H9 (cell line): ENCODE results near the gene BPIFB3. TPM values are rescaled to one million over a fixed set of nuclear protein-coding genes. Genes with fewer than 3 reads are reported as not detected.

Experiments used
- DNase-seq: peaks from one replicate; pipeline ENCODE4 v3.0.0-alpha.2; 2017
- H2AFZ ChIP-seq: one replicate; pipeline ENCODE4 v1.6.1; 2013; ENCODE audit warnings: mild to moderate bottlenecking, low read length, control low read depth, moderate library complexity
- H2AK5ac ChIP-seq: 2 replicates; pipeline ENCODE4 v1.6.1; 2013; ENCODE audit warnings: low read length, control low read depth, mixed read lengths; ENCODE audit not compliant: insufficient read length
- H2BK120ac ChIP-seq: one replicate; pipeline ENCODE4 v1.6.1; 2013; ENCODE audit warnings: low read depth, mild to moderate bottlenecking, low read length, control low read depth, inconsistent platforms; ENCODE audit not compliant: poor library complexity, severe bottlenecking
- H2BK12ac ChIP-seq: 2 replicates; pipeline ENCODE4 v1.6.1; 2013; ENCODE audit warnings: low read length, control low read depth, mixed read lengths, low read depth; ENCODE audit not compliant: insufficient read length
- H2BK15ac ChIP-seq: 2 replicates; pipeline ENCODE4 v1.6.1; 2013; ENCODE audit warnings: low read depth, low read length, control low read depth
- H2BK20ac ChIP-seq: one replicate; pipeline ENCODE4 v1.6.1; 2013; ENCODE audit warnings: low read depth, mild to moderate bottlenecking, low read length, control low read depth, inconsistent platforms; ENCODE audit not compliant: poor library complexity, severe bottlenecking
- H2BK5ac ChIP-seq: 2 replicates; pipeline ENCODE4 v1.6.1; 2013; ENCODE audit warnings: low read length, control low read depth, mixed read lengths; ENCODE audit not compliant: insufficient read length
- H3K14ac ChIP-seq: 2 replicates; pipeline ENCODE4 v1.6.1; 2013; ENCODE audit warnings: low read length, control low read depth; ENCODE audit not compliant: insufficient read depth
- H3K18ac ChIP-seq: 2 replicates; pipeline ENCODE4 v1.6.1; 2013; ENCODE audit warnings: low read depth, mild to moderate bottlenecking, mixed read lengths, low read length, control low read depth; ENCODE audit not compliant: insufficient read length
- H3K23ac ChIP-seq: 2 replicates; pipeline ENCODE4 v1.6.1; 2013; ENCODE audit warnings: low read length, control low read depth, mixed read lengths, low read depth; ENCODE audit not compliant: insufficient read length
- H3K23me2 ChIP-seq: 2 replicates; pipeline ENCODE4 v1.6.1; 2013; ENCODE audit warnings: low read depth, mild to moderate bottlenecking, mixed read lengths, low read length, control low read depth; ENCODE audit not compliant: insufficient read length, poor library complexity, severe bottlenecking
- H3K27ac ChIP-seq: 2 replicates; pipeline ENCODE4 v1.5.1; 2013; ENCODE audit warnings: low read length, control low read depth, mixed read lengths, low read depth; ENCODE audit not compliant: insufficient read length
- H3K27me3 ChIP-seq: 2 replicates; pipeline ENCODE4 v1.6.1; 2013; ENCODE audit warnings: low read length, control low read depth, inconsistent platforms; ENCODE audit not compliant: insufficient read depth
- H3K4ac ChIP-seq: 2 replicates; pipeline ENCODE4 v1.6.1; 2013; ENCODE audit warnings: low read depth, mild to moderate bottlenecking, control low read depth, inconsistent platforms, low read length, moderate library complexity
- H3K4me1 ChIP-seq: 2 replicates; pipeline ENCODE4 v1.6.1; 2013; ENCODE audit warnings: low read length, control low read depth, inconsistent platforms; ENCODE audit not compliant: insufficient read depth
- H3K4me2 ChIP-seq: 2 replicates; pipeline ENCODE4 v1.6.1; 2013; ENCODE audit warnings: low read length, control low read depth, mixed read lengths; ENCODE audit not compliant: insufficient read length, insufficient read depth
- H3K56ac ChIP-seq: 2 replicates; pipeline ENCODE4 v1.6.1; 2013; ENCODE audit warnings: low read depth, mild to moderate bottlenecking, mixed read lengths, low read length, control low read depth; ENCODE audit not compliant: insufficient read length
- H3K79me1 ChIP-seq: 2 replicates; pipeline ENCODE4 v1.6.1; 2013; ENCODE audit warnings: low read depth, mild to moderate bottlenecking, moderate library complexity, low read length, control low read depth, inconsistent platforms; ENCODE audit not compliant: insufficient read depth, poor library complexity, severe bottlenecking
- H3K79me2 ChIP-seq: 2 replicates; pipeline ENCODE4 v1.6.1; 2013; ENCODE audit warnings: low read length, control low read depth, inconsistent platforms; ENCODE audit not compliant: insufficient read depth
- H3K9ac ChIP-seq: 2 replicates; pipeline ENCODE4 v1.6.1; 2013; ENCODE audit warnings: low read length, control low read depth, mixed read lengths; ENCODE audit not compliant: insufficient read length; ENCODE audit errors: extremely low read depth
- H3K9me3 ChIP-seq: one replicate; pipeline ENCODE4 v1.6.1; 2013; ENCODE audit warnings: low read depth, low read length, inconsistent platforms; ENCODE audit not compliant: control insufficient read depth
- H3T11ph ChIP-seq: one replicate; pipeline ENCODE4 v1.6.1; 2013; ENCODE audit warnings: mild to moderate bottlenecking, low read length, control low read depth, inconsistent platforms
- H4K20me1 ChIP-seq: one replicate; pipeline ENCODE4 v1.6.1; 2013; ENCODE audit not compliant: control insufficient read depth, insufficient read length, insufficient read depth
- H4K5ac ChIP-seq: 2 replicates; pipeline ENCODE4 v1.6.1; 2013; ENCODE audit warnings: low read depth, mild to moderate bottlenecking, mixed read lengths, low read length, control low read depth; ENCODE audit not compliant: insufficient read length
- H4K8ac ChIP-seq: replicated peaks from 2 replicates; pipeline ENCODE4 v1.6.1; 2013; ENCODE audit warnings: low read length, control low read depth, mixed read lengths, low read depth; ENCODE audit not compliant: insufficient read length
- H4K91ac ChIP-seq: 2 replicates; pipeline ENCODE4 v1.6.1; 2013; ENCODE audit warnings: low read depth, mild to moderate bottlenecking, moderate library complexity, mixed read lengths, low read length, control low read depth; ENCODE audit not compliant: insufficient read length
- H3K27ac Mint-ChIP-seq, 3 experiments: 2 replicates in 2 of 3; 3 replicates in 1 of 3; pipeline ENCODE4 v1.8.0; 2020 to 2021; ENCODE audit warnings: mixed read lengths in 3 of 3, mild to moderate bottlenecking in 1 of 3, moderate library complexity in 1 of 3
- H3K27me3 Mint-ChIP-seq: 2 replicates; pipeline ENCODE4 v1.8.0; 2021; ENCODE audit warnings: low read depth, mild to moderate bottlenecking, moderate library complexity, mixed read lengths
- H3K36me3 Mint-ChIP-seq, 3 experiments: 2 replicates in 2 of 3; 3 replicates in 1 of 3; pipeline ENCODE4 v1.8.0; 2020 to 2021; ENCODE audit warnings: low read depth in 3 of 3, mixed read lengths in 3 of 3; ENCODE audit not compliant: insufficient read depth in 1 of 3
- H3K4me1 Mint-ChIP-seq, 2 experiments: 2 replicates each; pipeline ENCODE4 v1.8.0; 2020; ENCODE audit warnings: mixed read lengths in 2 of 2
- H3K4me3 Mint-ChIP-seq, 2 experiments: 2 replicates in 1 of 2; 3 replicates in 1 of 2; pipeline ENCODE4 v1.8.0; 2020 to 2021; ENCODE audit warnings: mild to moderate bottlenecking in 2 of 2, mixed read lengths in 2 of 2, moderate library complexity in 1 of 2
- H3K9me3 Mint-ChIP-seq, 2 experiments: 2 replicates in 1 of 2; 3 replicates in 1 of 2; pipeline ENCODE4 v1.8.0; 2020; ENCODE audit warnings: mild to moderate bottlenecking in 2 of 2, mixed read lengths in 2 of 2, moderate library complexity in 1 of 2
- CTCF ChIP-seq: fragments of 200-600 bp; sonication (generic); conservative IDR thresholded peaks from 3 replicates; pipeline ENCODE4 v1.8.0; 2021; ENCODE audit warnings: antibody characterized with exemption, mild to moderate bottlenecking
- WGBS: extraction: QIAGEN DNeasy Blood & Tissue Kit; methylation state at CpG from one replicate; pipeline ENCODE4 v1.1.7; 2013; ENCODE audit warnings: missing lambda C conversion rate, low lambda C conversion rate, mixed read lengths; ENCODE audit not compliant: insufficient read length; ENCODE audit errors: extremely low coverage; 5-methylcytosine and 5-hydroxymethylcytosine counted together
- total RNA-seq: library from RNA; stranded (reverse); gene quantifications from 2 replicates; pipeline ENCODE4 v1.2.1, GENCODE V29; 2021

The BPIFB3 gene
- total RNA-seq, 1 experiment from 2014 or later: not detected

DNA sequence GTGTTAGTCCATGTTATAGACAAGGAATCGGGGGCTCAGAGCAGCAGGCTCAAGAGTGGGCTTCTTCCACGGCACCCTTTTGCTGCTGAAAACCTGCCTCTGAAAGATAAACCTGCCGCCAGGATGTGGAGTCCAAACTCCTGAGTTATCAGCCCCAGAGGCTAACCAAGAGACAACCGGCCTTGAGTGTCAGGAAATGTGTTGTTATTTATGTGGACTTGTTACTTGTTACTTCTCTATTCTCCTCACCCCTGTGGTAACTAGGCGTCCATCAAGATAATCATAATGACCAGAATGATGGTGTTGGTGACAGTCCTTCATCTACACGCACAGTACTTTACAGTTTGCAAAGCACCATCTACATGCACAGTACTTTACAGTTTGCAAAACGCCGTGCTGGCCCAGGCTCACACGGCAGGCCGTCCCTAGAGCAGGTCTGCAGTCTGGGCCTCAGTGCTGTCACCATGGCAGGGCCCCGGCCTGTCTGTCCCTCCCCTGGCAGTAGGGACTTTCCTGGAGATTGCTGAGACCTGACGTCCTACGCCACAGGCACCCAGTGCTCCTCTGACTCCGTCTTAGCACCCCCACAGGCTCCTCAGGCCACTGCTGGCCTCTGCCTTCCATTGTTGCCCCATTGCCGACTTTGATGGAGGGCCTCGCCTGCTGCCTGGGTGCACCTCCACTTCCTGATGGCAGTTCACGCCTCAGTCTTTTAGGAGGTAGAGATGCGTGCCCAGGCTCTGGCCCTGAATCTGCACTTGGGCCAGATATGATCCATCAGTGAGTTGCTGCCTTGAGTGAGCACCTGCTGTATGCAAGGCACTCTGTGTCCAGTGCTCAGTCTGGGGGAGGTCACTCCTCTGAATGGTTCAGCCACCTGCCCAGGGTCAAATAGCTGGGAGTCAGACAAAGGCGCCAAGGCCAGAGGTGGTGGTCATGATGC is 16.7 kb downstream of the BPIFB3 start:
- H3K27me3 Mint-ChIP-seq: peaks cover 10% of the 10 kb centered on the region
- Histone ChIP-seq H3K23me2 (no peaks in the 10 kb centered on the region), H2AK5ac (no peak overlapping the region), H2BK5ac (no peak overlapping the region), H3K18ac (no peak overlapping the region), H2BK120ac (no peak overlapping the region), H3K9ac (no peak overlapping the region), H2BK12ac (no peak overlapping the region), H3K79me1 (no peaks in the 10 kb centered on the region), H3K56ac (no peak overlapping the region), H3K4me1 (no peaks in the 10 kb centered on the region), H3K27ac (no peak overlapping the region), H3K9me3 (no peaks in the 10 kb centered on the region), H2BK20ac (no peak overlapping the region), H3K4me2 (no peak overlapping the region), H3K79me2 (no peaks in the 10 kb centered on the region), H3K14ac (no peak overlapping the region), H3K4ac (no peak overlapping the region), H3K23ac (no peak overlapping the region), H2BK15ac (no peak overlapping the region), H3K27me3 (no peaks in the 10 kb centered on the region), H4K91ac (no peak overlapping the region), H2AFZ (no peak overlapping the region), H4K5ac (no peak overlapping the region), H3T11ph (no peak overlapping the region), H4K8ac (no peak overlapping the region), H4K20me1 (peaks cover 2% of the 10 kb centered on the region)
- TF ChIP-seq CTCF: no peak
- no peak overlapping the region for H3K4me3 Mint-ChIP-seq
- H3K4me1 Mint-ChIP-seq: no peaks in the 10 kb centered on the region
- H3K36me3 Mint-ChIP-seq: no peaks in the 10 kb centered on the region
- no peaks in the 10 kb centered on the region; a peak in 1 of 5 replicates for H3K9me3 Mint-ChIP-seq
- H3K27ac Mint-ChIP-seq: no peak overlapping the region
- WGBS: no CpG with 5 or more reads among the region's 19 CpGs
- no peak for DNase-seq
